Calu3 (cell line): ENCODE results near the gene ARHGEF10L. TPM values are rescaled to one million over a fixed set of nuclear protein-coding genes. Genes with fewer than 3 reads are reported as not detected.
A peak's percentile ranks its signal among the peaks of the same experiment; 100 is the strongest.

Experiments
- BruUV-seq: library from RNA; stranded (reverse); fragments of 400-500 nt; replicated peaks from 2 replicates; lab custom pipeline; 2021; lab: Mats Ljungman, UMichigan
- CTCF ChIA-PET: fragments of 300-600 bp; sonication (Branson Sonifier 250); formaldehyde crosslinking; loops from one replicate; lab custom pipeline; 2022; ENCODE audit warnings: antibody characterized with exemption; lab: Charles Lee
- DNase-seq: peaks from one replicate; pipeline ENCODE4 v3.0.0; 2022
- H3K27ac Mint-ChIP-seq: one replicate; pipeline ENCODE4 v1.8.0; 2022; ENCODE audit warnings: mixed read lengths; ENCODE audit not compliant: unreplicated experiment
- H3K27me3 Mint-ChIP-seq: one replicate; pipeline ENCODE4 v1.8.0; 2022; ENCODE audit warnings: mixed read lengths; ENCODE audit not compliant: unreplicated experiment
- H3K36me3 Mint-ChIP-seq: one replicate; pipeline ENCODE4 v1.8.0; 2022; ENCODE audit warnings: mild to moderate bottlenecking, moderate library complexity, mixed read lengths; ENCODE audit not compliant: insufficient read depth, unreplicated experiment
- H3K4me1 Mint-ChIP-seq: one replicate; pipeline ENCODE4 v1.8.0; 2022; ENCODE audit warnings: mild to moderate bottlenecking, low read depth, mixed read lengths; ENCODE audit not compliant: unreplicated experiment
- H3K4me3 Mint-ChIP-seq: one replicate; pipeline ENCODE4 v1.8.0; 2022; ENCODE audit warnings: mild to moderate bottlenecking, low read depth, moderate library complexity, mixed read lengths; ENCODE audit not compliant: unreplicated experiment
- H3K9me3 Mint-ChIP-seq: one replicate; pipeline ENCODE4 v1.8.0; 2022; ENCODE audit warnings: low read depth, mixed read lengths; ENCODE audit not compliant: unreplicated experiment
- intact Hi-C: fragments of 100-400 bp; cut with micrococcal nuclease; formaldehyde crosslinking; loops from one replicate; pipeline ENCODE4 v1.10.0; 2022; ENCODE audit not compliant: unreplicated experiment
- total RNA-seq: library from RNA; stranded (reverse); gene quantifications from 2 replicates; pipeline ENCODE4 v1.2.3, GENCODE V29; 2022
- TF ChIP-seq, protein P1 (sequence below): fragments of 200-600 bp; IDR thresholded peaks from one replicate; pipeline ENCODE4 v1.8.0; 2022; ENCODE audit warnings: antibody characterized with exemption; ENCODE audit not compliant: unreplicated experiment

The ARHGEF10L gene
- total RNA-seq, 1 experiment from 2014 or later = 20.1 TPM

DNA sequence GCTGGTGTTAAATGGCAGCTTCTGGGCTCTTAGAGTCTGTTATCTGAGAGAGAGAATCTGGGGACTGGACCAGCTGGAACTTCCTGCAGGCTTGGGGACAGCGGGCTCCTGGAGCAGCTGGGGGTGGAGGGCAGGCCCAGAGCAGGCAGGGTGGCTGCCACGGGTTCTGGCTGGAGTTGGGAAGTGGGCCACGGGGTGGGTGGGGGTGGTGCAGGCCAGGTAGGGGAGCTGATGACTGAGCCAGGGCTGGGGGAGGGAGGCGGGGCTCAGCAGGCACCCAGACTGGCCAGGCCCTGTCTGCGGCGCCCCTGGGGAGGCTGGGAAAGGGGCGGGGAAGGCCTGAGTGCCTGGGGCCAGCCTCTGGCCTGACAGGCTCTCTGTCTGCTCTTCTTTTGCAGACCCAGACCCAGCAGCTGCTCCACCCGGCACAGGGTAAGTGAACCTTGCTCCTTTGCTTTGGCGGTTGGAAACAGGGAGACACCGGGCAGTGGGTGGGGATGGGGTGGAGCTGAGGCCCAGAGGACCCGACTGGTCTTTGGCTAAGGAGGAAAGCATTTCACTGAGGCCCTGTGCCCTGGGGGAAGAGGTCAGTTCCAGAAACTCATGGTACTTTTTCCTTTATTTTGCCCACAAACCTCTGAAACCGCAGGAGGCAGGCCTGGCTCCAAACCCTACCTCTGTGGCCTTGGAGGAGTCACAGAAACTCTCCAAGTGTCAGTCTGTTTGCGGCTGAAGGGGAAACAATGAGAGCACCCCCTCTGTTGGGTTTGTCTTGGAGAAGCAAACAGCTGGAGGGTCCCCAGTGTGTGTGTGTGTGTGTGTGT is 48.8 kb downstream of the ARHGEF10L start:
- TF ChIP-seq, protein P1, sequence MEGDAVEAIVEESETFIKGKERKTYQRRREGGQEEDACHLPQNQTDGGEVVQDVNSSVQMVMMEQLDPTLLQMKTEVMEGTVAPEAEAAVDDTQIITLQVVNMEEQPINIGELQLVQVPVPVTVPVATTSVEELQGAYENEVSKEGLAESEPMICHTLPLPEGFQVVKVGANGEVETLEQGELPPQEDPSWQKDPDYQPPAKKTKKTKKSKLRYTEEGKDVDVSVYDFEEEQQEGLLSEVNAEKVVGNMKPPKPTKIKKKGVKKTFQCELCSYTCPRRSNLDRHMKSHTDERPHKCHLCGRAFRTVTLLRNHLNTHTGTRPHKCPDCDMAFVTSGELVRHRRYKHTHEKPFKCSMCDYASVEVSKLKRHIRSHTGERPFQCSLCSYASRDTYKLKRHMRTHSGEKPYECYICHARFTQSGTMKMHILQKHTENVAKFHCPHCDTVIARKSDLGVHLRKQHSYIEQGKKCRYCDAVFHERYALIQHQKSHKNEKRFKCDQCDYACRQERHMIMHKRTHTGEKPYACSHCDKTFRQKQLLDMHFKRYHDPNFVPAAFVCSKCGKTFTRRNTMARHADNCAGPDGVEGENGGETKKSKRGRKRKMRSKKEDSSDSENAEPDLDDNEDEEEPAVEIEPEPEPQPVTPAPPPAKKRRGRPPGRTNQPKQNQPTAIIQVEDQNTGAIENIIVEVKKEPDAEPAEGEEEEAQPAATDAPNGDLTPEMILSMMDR = no peak
- Mint-ChIP-seq H3K27me3 (no peaks in the 10 kb centered on the region), H3K4me1 (peaks cover 22% of the 10 kb centered on the region), H3K27ac (no peak overlapping the region), H3K4me3 (no peak overlapping the region), H3K36me3 (no peaks in the 10 kb centered on the region), H3K9me3 (no peaks in the 10 kb centered on the region)
- CTCF ChIA-PET = interaction anchor here (0.6 to 0.9 kb wide), 3 partner anchors 19 to 974 kb away, joined by 5 to 9 read pairs (median 7); no protein-coding TSS in a partner anchor
- intact Hi-C loops = no loop called here
- DNase-seq = peak; percentile 46
- no TSS peak for BruUV-seq

DNA sequence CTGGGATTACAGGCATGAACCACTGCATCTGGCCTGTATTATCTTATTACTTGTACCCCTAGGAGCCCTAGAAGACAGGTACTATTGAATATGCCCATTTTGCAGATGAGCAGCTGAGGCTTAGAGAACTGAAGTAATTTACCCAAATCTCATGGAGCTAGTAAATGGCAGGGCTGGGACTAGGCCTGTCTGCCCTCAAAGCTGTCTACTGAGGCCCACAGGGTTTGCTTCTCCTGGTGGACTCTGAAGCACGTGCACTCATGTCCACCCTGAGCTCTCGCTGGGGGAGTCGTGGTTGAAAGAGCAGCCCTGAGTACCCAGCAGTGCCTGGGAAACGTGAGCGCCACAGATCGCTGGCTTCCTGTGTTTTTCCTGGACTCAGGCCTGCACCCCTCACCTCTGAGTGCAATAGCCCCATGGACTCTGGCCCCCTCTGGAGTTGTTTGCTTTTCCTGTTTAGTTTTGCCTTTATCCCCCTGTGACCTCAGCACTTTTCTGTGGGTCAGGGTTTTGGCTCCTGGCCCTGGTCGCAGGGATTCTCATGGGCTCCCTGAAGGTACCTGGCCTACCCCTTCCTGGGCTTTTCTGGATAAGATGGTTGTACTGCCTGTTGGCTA is 52.4 kb downstream of the ARHGEF10L start:
- DNase-seq = no peak
- CTCF ChIA-PET = no interaction called here
- Mint-ChIP-seq H3K27ac (no peak overlapping the region), H3K27me3 (no peaks in the 10 kb centered on the region), H3K4me3 (no peak overlapping the region), H3K4me1 (peaks cover 18% of the 10 kb centered on the region), H3K36me3 (no peaks in the 10 kb centered on the region), H3K9me3 (no peaks in the 10 kb centered on the region)
- no TSS peak for BruUV-seq
- TF ChIP-seq, protein P1 = no peak
- intact Hi-C loops = no loop called here

DNA sequence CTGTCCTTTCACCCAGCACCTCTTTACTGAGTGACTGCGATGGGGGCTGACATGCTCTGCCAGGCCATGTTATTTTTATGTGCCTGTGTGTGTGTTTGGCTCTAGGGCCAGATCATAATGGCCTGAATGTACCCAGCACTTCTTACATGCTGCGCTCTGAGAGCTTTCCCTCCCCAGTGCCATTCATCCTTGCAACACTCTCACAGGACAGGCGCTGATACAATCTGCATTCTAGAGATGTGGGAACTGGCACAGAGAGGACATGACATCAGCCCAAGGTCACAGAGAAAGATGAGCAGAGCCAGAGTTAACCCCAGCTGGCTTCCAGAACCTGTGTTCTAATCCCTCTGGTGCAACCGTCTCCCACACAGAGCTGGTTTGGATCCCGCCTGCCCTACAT is 54.5 kb downstream of the ARHGEF10L start:
- Mint-ChIP-seq H3K4me1 (no peaks in the 10 kb centered on the region), H3K4me3 (no peak overlapping the region), H3K27me3 (no peaks in the 10 kb centered on the region), H3K27ac (no peak overlapping the region), H3K36me3 (no peaks in the 10 kb centered on the region), H3K9me3 (no peaks in the 10 kb centered on the region)
- BruUV-seq = no TSS peak
- CTCF ChIA-PET = interaction anchor here (0.6 kb wide), 1 partner anchor 306 kb away, joined by 3 read pairs; no protein-coding TSS in a partner anchor
- TF ChIP-seq, protein P1 = no peak
- intact Hi-C loops = no loop called here
- no peak for DNase-seq

DNA sequence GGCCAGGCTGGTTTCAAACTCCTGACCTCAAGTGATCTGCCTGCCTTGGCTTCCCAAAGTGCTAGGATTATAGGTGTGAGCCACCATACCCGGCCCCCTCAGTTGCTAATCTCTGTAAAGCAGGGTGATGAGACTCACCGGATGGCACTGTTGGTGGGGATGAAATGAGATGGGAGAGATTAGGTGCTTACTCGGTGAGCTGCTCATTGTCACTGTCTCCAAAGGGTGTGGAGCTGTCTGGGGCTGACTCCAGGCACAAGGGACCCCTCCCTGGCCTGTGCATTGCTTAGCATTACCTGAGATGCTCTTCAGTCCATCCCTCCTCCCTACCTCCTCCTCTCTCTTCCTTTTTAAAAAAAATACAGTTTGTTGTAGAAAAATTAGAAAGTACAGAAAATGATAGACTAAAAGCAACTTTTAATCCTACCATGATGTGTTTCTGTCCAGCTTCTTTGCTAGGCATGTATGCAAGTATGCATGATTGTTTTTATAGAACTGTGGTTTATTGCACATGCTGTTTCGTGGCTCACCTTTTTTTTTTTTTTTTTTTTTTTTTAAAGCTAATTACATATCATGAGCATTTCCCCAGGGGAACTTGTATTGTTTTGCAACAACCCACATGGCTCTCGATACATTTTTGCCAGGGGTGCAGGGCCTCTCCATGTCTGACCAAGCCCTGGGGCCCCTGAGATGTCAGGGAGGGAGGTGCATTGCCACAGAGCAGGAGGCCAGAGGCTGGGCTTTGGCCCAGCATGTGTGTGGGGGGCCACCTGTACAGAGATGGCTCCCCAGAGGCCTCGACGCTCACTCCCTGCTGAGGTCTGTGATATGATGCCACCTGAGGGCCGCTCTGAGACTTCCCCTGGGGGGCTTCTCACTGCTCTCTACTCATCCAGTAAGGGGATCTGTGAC is 55.4 kb downstream of the ARHGEF10L start:
- BruUV-seq = no TSS peak
- no peak for DNase-seq
- no peaks in the 10 kb centered on the region for H3K4me1 Mint-ChIP-seq
- H3K27ac Mint-ChIP-seq = no peak overlapping the region
- intact Hi-C loops = no loop called here
- no peaks in the 10 kb centered on the region for H3K27me3 Mint-ChIP-seq
- TF ChIP-seq, protein P1 = no peak
- no peaks in the 10 kb centered on the region for H3K9me3 Mint-ChIP-seq
- CTCF ChIA-PET = no interaction called here
- no peaks in the 10 kb centered on the region for H3K36me3 Mint-ChIP-seq
- no peak overlapping the region for H3K4me3 Mint-ChIP-seq
